Erythroblast (primary cell): ENCODE results near the gene CDC42SE2.

Experiments used
- GATA1 ChIP-seq: IDR thresholded peaks from 2 replicates; pipeline ENCODE4 v1.6.1; 2011; ENCODE audit warnings: low read depth, mild to moderate bottlenecking, control low read depth, low read length, moderate library complexity
- POLR2A ChIP-seq: IDR thresholded peaks from 2 replicates; pipeline ENCODE4 v1.6.1; 2011; ENCODE audit warnings: mild to moderate bottlenecking, low read length

DNA sequence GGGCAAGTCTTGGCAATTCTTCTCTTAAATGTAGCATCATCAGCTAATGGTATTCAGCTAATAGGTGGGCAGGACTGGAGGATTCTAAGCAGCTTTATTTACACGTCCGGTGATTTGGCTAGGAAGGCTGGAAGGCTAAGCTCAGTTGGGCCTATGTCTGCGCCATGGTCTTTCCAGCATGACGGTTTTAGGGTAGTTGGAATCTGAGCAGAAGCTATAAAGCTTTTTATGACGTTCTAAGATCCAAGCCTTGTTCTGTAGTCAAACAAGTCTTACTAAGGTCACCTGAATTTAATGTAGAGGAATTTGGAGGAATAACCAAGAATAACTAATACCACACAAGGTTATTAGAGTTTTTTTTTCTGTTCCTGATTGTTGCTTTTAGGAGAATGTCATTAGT, 66.2 kb downstream of the CDC42SE2 start:
- no peak for TF ChIP-seq POLR2A
- no peak for TF ChIP-seq GATA1
